Thyroid gland (tissue), 4 donors: Measurements from ENCODE around the gene ILDR2. TPM values are rescaled to one million over a fixed set of nuclear protein-coding genes. Genes with fewer than 3 reads are reported as not detected.
A peak's percentile ranks its signal among the peaks of the same experiment; 100 is the strongest.

ENCODE experiments used
- DNase-seq, 2 donors: peaks; one replicate each; pipeline ENCODE4 v3.0.0-alpha.2; 2019
- H3K27ac ChIP-seq, 3 donors: fragments of 200-600 bp; sonication (generic); 1 replicate in 2 of 3; 2 replicates in 1 of 3; pipeline ENCODE4 v1.5.1; 2016 to 2019; ENCODE audit warnings: mild to moderate bottlenecking in 1 of 3, moderate library complexity in 1 of 3
- H3K27me3 ChIP-seq: fragments of 200-600 bp; sonication (generic); one replicate; pipeline ENCODE4 v1.5.1; 2019
- H3K36me3 ChIP-seq, 2 donors: fragments of 200-600 bp; sonication (generic); one replicate each; pipeline ENCODE4 v1.5.1; 2016 to 2019
- H3K4me1 ChIP-seq, 2 donors: fragments of 200-600 bp; sonication (generic); one replicate each; pipeline ENCODE4 v1.5.1; 2017 to 2019
- H3K4me3 ChIP-seq, 3 donors: fragments of 200-600 bp; sonication (generic); replicated peaks in 1 of 3; 1 replicate in 2 of 3; 2 replicates in 1 of 3; pipeline ENCODE4 v1.5.1; 2016; ENCODE audit warnings: mild to moderate bottlenecking in 1 of 3
- H3K9me3 ChIP-seq: fragments of 200-600 bp; sonication (generic); one replicate; pipeline ENCODE4 v1.5.1; 2017
- POLR2A ChIP-seq, 2 donors: fragments of 450-650 bp; IDR thresholded peaks; one replicate each; pipeline ENCODE4 v1.6.1; 2017; ENCODE audit warnings: antibody characterized with exemption in 2 of 2, mild to moderate bottlenecking in 2 of 2, moderate library complexity in 1 of 2
- WGBS, 2 donors: methylation state at CpG; one replicate each; pipeline ENCODE4 v1.1.5; 2017; 5-methylcytosine and 5-hydroxymethylcytosine counted together
- intact Hi-C: fragments of 100-400 bp; cut with DNase I; formaldehyde crosslinking; loops from one replicate; pipeline ENCODE4 v1.15.1; 2023
- total RNA-seq, 4 donors: library from RNA; depleted of rRNA; stranded (reverse); fragments of >200 nt; gene quantifications; one replicate each; pipeline ENCODE4 v1.2.3, GENCODE V29; 2016
- TF ChIP-seq, protein P1 (sequence below), 6 experiments: fragments of 200-600 bp in 3 of 6; fragments of 450-650 bp in 3 of 6; sonication (generic) in 3 of 6; IDR thresholded peaks; one replicate each; pipeline ENCODE4 v1.5.1; 2016 to 2019; ENCODE audit warnings: antibody characterized with exemption in 6 of 6, mild to moderate bottlenecking in 2 of 6, inconsistent platforms in 1 of 6, moderate library complexity in 1 of 6

ILDR2 gene, protein sequence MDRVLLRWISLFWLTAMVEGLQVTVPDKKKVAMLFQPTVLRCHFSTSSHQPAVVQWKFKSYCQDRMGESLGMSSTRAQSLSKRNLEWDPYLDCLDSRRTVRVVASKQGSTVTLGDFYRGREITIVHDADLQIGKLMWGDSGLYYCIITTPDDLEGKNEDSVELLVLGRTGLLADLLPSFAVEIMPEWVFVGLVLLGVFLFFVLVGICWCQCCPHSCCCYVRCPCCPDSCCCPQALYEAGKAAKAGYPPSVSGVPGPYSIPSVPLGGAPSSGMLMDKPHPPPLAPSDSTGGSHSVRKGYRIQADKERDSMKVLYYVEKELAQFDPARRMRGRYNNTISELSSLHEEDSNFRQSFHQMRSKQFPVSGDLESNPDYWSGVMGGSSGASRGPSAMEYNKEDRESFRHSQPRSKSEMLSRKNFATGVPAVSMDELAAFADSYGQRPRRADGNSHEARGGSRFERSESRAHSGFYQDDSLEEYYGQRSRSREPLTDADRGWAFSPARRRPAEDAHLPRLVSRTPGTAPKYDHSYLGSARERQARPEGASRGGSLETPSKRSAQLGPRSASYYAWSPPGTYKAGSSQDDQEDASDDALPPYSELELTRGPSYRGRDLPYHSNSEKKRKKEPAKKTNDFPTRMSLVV
- total RNA-seq, result under 1 TPM; 0.40 to 0.89 (median 0.76) TPM

DNA sequence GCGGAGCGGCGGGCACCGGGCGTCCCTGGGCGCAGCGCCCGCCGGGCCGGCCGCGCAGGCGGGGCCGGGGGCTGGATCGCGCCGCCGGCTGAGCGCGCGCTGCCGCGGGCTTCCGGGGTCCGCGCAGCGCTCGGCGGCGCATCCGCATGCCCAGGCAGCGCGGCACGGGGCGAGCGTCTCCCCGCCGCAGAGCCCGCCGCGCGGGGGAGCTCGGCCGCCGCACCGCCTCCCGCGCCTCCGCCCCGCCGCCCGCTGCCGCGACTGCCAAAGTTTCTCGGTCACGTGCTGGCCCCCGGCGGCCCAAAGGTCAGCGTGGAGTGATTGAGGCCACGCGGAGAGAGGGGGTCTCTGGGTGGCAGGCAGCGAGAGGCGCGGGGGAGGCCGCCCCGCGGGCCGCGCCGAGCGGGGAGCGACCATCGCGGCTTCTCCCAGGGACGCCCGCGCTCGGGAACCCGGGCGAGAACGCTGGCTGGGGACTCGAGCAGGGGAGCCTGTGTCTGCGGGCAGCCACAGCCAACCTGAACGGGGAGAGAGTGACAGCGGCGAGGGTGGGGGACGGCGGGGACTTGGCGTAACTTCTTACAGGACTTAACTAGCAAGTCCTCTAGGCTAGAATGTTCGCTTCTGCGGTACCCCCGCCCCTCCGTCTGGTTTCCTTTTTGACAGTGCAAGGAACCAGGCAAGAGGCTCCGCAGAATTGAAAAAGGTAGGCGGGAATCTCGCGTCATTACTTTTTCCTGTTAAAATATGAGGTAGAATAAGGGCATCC, at the start of gene ILDR2:
TSS of gene ILDR2 (minus strand) at position 180 of the 769 bp plus-strand sequence. CDS start 272 bp downstream, outside the sequence.
- intact Hi-C loops, result no loop called here
- no peaks in the 10 kb centered on the region for H3K27me3 ChIP-seq
- no peak for TF ChIP-seq POLR2A (IDR thresholded peaks at IDR 0.05)
- TF ChIP-seq, protein P1, sequence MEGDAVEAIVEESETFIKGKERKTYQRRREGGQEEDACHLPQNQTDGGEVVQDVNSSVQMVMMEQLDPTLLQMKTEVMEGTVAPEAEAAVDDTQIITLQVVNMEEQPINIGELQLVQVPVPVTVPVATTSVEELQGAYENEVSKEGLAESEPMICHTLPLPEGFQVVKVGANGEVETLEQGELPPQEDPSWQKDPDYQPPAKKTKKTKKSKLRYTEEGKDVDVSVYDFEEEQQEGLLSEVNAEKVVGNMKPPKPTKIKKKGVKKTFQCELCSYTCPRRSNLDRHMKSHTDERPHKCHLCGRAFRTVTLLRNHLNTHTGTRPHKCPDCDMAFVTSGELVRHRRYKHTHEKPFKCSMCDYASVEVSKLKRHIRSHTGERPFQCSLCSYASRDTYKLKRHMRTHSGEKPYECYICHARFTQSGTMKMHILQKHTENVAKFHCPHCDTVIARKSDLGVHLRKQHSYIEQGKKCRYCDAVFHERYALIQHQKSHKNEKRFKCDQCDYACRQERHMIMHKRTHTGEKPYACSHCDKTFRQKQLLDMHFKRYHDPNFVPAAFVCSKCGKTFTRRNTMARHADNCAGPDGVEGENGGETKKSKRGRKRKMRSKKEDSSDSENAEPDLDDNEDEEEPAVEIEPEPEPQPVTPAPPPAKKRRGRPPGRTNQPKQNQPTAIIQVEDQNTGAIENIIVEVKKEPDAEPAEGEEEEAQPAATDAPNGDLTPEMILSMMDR (IDR thresholded peaks at IDR 0.05), result peak in 1 of 6 experiments; percentile 3
- peak within 1 kb of the TSS in 1 of 3 donors; percentile 30 for H3K27ac ChIP-seq
- WGBS, 2 donors, result 1 to 4% methylated on average over 14 to 67 of the region's 97 CpGs
- H3K36me3 ChIP-seq, result no peaks in the 10 kb centered on the region
- DNase-seq, result peak; percentile 62 to 65
- peak within 1 kb of the TSS in 2 of 3 donors; percentile 44 to 51 for H3K4me3 ChIP-seq
- H3K9me3 ChIP-seq, result no peaks in the 10 kb centered on the region
- H3K4me1 ChIP-seq, result peaks cover 0 to 7% of the 10 kb centered on the region in 2 donors

DNA sequence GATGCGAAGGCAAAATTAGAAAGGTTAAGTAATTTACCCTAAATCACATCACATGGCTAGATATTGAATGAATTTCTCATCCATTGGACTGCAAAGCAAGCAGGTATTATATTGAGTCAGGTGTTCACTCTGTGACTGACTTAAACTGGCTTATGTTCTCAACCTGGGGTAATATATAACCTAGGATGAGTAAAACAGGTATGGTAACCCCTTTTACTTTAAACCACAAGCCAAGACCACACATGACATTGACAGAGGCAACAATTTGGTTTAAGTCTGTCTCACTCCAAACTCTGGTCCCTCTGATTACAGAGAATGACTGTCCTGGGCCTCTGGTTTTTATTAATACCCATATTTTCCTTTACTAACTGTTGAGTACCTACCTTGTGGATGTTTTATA, 47.0 kb upstream of the ILDR2 start:
- intact Hi-C loops, result no loop called here
- 91 to 96% methylated on average over 1 of the region's 1 CpG for WGBS, 2 donors

DNA sequence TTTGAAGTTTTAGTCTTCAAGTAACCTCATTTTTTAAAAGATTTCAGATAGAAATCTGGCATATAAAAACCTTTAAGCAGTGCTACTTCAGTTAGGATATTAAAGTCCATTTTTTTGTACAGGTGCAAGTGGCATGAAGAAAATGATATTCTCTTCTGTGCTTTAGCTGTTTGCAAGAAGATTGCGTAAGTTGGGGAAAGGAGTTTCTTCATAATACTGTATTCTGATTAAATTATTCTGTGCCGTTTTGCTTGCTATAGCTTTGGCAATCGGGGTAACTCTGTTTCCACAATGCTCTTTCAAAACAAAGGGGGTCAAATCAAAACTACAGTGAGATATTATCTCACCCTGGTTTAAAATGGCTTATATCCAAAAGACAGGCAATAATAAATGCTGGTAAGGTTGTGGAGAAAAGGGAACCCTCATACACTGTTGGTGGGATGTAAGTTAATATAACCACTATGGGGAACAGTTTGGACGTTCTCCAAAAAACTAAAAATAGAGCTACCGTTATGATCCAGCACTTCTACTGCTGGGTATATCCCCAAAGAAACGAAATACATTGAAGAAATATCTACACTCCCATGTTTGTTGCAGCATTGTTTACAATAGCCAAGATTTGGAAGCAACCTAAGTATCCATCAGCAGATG, 40.9 kb upstream of the ILDR2 start:
- WGBS, 2 donors, result 62 to 67% methylated on average over 6 of the region's 6 CpGs
- TF ChIP-seq, protein P1 (IDR thresholded peaks at IDR 0.05), result no peak
- no peak for TF ChIP-seq POLR2A (IDR thresholded peaks at IDR 0.05)
- no peak overlapping the region for H3K27ac ChIP-seq
- no peaks in the 10 kb centered on the region for H3K36me3 ChIP-seq
- no peak overlapping the region for H3K4me3 ChIP-seq
- intact Hi-C loops, result no loop called here
- no peaks in the 10 kb centered on the region for H3K9me3 ChIP-seq
- no peaks in the 10 kb centered on the region for H3K27me3 ChIP-seq
- no peak for DNase-seq
- H3K4me1 ChIP-seq, result no peaks in the 10 kb centered on the region

More for the DNA sequence above, 47.0 kb upstream of the ILDR2 start:
- Histone ChIP-seq H3K27me3 (no peaks in the 10 kb centered on the region), H3K4me1 (no peaks in the 10 kb centered on the region), H3K36me3 (no peaks in the 10 kb centered on the region), H3K4me3 (no peak overlapping the region), H3K9me3 (no peaks in the 10 kb centered on the region), H3K27ac (no peak overlapping the region)
- TF ChIP-seq POLR2A (IDR thresholded peaks at IDR 0.05), result no peak
- TF ChIP-seq, protein P1 (IDR thresholded peaks at IDR 0.05), result no peak
- DNase-seq, result no peak

DNA sequence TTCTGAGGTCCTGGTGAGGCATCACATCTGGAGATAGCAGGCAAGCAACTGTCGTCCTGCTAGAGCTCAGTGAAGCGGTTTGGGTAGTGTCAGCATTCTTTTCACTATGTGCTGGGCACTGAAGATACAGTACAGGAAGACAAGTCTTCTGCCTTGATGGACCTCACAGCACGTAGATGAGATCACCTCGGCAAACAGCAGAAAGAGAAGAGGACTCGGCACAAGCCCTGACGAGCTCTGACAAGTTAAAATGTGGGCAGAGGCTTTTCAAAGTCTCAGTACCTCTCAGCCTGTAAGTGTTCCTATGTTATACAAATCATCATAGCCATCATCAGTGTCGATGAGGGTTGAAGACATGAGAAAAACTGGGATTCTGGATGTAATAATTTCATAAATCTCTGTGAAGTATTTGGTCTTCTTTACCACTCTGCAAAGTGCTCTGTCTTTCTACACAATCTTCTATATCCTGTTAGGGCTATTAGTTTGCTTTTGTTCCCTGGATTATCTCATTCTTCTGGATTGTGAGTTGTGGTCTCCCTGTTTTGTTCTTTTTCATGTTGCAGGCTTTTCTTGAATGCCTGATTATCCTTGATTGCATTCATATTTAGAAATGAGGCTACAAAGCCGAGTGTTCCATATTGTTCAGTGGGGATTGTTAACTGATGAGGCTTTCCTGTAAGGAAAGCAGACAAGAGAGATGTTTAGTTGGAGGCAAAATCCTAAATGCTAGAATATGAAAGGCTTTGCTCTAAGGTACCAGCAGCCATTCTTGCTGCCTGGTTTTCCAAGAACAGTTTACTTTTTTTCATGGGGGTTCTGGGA, 38.0 kb upstream of the ILDR2 start:
- 74 to 80% methylated on average over 8 of the region's 8 CpGs for WGBS, 2 donors
- no peaks in the 10 kb centered on the region for H3K9me3 ChIP-seq
- no peak for DNase-seq
- TF ChIP-seq, protein P1 (IDR thresholded peaks at IDR 0.05), result no peak
- no peak for TF ChIP-seq POLR2A (IDR thresholded peaks at IDR 0.05)
- H3K4me3 ChIP-seq, result no peak overlapping the region
- intact Hi-C loops, result no loop called here
- no peak overlapping the region for H3K27ac ChIP-seq
- no peaks in the 10 kb centered on the region for H3K27me3 ChIP-seq
- H3K36me3 ChIP-seq, result no peaks in the 10 kb centered on the region
- no peaks in the 10 kb centered on the region for H3K4me1 ChIP-seq
